NCI-H2171 treated with DMSO at 0.1 percent for 48 hours (cell line): ENCODE data around the gene RNF225.
A peak's percentile ranks its signal among the peaks of the same experiment; 100 is the strongest.
"Not testable (repeated sequence)": the region's sequence is repeated elsewhere in the genome, so short reads cannot be mapped to it uniquely, and the experiment has no call there.

Experiments used
- DNase-seq: peaks from one replicate; lab custom pipeline; 2025; lab: John Stamatoyannopoulos, UW

The RNF225 gene

DNA sequence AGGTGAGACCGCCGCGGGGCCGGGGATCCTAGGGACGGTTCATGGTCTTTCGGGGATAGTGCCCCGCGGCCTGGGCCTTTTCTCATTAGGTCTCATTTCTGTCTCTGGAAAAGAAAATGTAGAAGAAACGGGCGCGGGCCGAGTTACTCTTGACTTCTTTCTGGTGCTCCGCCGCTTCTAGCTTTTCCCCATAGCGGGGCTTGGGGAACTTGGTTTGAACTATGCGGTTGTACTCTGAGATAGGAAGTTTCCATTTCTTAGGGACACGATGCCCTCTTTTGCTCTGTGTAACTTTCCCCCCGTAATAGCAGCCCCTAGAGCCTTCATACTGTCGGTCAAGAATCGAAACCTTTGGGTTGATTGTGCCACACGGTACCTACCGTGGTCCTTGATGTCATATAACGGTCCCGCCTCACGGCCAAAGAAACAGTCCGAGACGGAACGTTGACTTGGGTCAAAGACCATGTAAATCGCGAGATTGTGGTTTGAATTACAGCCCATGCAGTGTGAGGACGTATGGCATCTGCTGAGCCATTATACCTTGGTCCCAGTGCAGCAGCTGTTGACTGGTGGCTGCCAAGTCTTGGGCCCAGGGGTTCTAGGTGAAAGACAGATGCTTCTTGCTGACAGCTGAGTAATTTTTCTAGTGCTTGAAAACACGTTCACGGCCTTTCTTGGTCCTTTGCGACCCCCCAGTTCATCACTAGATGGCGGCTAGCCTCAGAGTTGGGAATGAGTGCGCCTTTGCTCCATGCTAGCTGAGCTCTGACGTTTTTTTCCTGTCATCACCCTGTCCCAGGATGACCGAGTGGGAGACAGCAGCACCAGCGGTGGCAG, 7.9 kb upstream of the RNF225 start:
- peak; percentile 49 for DNase-seq

DNA sequence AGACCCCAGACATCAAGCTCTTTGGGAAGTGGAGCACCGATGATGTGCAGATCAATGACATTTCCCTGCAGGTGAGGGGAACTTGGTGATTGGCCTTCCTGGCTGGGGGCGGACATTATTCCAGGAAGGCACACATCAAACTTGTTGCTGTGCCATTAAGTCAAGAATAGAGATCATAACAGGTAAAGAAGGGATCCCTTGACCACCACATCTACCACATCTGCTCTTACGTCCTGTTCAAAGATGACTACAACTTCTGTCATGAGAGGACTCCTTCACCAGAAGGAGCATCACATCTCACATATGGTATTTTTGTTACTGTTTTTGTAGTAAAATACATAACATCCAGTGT, 7.3 kb upstream of the RNF225 start:
- no peak for DNase-seq

DNA sequence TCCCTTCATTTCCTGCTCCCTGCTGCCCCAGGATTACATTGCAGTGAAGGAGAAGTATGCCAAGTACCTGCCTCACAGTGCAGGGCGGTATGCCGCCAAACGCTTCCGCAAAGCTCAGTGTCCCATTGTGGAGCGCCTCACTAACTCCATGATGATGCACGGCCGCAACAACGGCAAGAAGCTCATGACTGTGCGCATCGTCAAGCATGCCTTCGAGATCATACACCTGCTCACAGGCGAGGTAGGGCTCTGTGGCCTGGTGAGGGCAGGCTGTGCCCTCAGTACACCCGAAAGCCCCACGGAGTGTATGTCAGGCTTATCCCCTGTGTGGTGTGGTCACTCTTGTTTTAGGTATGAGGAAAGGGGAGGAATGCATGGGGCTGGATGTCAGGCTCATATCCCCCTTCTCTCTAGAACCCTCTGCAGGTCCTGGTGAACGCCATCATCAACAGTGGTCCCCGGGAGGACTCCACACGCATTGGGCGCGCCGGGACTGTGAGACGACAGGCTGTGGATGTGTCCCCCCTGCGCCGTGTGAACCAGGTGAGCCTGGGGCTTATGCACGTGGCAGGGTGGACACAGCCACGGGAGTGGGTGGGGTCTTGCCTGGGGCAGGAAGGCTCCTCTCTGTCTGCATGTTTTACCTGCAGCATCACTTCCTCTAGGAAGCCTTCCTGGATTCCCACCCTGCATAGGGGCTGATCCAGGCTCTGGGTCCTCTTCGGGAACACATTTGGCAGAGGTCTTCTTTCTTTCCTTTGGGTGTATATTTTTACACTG, 2.3 kb upstream of the RNF225 start:
- DNase-seq = no peak

DNA sequence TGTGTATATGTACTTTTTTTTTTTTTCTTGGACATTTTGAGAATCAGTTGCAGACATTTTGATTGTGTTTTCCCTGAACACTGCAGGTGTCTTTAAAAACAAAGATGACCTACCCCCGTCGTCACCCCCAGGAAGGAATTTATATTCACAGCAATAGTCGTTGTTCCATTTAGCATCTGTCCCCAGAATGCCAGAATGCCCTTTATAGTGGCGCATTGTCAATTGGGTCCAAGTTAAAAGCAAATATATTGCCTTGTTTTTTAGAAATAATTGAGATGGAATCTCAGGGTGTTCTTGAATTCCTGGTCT, 1.8 kb upstream of the RNF225 start:
- no peak for DNase-seq

DNA sequence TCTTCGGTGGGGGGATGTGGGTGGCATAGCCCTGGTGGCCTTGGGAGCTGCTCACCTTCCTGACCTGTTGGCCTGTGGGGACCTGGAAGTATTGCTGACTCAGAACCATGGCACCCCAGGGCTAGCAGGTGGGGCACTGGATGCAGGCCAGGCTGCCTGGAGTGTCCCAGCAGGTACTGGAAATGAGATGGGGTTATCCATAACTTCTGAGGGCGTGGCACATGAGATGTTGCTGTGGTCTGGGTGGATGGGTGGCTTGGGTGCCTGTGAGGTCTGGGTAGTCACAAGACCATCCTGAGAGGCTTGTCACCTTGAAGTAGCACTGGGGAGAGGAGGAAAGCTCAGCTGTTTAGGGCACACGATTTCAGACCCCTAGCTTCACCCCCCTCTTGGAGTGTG, 636 bp upstream of the RNF225 start:
- DNase-seq = no peak

DNA sequence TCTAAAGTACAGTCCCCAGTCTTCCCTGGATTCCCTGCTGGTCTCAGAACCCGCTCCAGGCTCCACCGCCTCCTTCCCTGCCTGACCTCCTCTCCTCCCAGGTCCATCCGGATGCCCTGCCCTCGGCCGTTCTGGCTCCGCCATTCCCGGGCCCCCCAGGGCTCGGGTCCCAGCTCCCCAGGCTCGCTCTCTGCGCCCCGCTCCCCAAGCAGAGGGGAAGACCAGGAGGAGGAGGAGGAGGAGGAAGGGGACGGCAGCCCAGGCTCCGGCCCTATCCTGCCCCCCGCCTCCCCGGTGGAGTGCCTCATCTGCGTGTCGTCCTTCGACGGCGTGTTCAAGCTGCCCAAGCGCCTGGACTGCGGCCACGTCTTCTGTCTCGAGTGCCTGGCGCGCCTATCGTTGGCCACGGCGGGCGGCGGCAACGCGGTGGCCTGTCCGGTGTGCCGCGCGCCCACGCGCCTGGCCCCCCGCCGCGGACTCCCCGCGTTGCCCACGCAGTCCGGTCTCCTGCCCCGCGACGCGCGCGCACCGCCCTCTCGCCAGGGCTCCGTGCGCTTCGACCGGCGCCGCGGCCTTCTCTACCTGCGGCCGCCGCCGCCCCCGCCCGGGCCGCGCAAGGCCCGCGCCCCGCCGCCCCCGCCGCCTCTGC, 647 bp downstream of the RNF225 start:
- no peak for DNase-seq

DNA sequence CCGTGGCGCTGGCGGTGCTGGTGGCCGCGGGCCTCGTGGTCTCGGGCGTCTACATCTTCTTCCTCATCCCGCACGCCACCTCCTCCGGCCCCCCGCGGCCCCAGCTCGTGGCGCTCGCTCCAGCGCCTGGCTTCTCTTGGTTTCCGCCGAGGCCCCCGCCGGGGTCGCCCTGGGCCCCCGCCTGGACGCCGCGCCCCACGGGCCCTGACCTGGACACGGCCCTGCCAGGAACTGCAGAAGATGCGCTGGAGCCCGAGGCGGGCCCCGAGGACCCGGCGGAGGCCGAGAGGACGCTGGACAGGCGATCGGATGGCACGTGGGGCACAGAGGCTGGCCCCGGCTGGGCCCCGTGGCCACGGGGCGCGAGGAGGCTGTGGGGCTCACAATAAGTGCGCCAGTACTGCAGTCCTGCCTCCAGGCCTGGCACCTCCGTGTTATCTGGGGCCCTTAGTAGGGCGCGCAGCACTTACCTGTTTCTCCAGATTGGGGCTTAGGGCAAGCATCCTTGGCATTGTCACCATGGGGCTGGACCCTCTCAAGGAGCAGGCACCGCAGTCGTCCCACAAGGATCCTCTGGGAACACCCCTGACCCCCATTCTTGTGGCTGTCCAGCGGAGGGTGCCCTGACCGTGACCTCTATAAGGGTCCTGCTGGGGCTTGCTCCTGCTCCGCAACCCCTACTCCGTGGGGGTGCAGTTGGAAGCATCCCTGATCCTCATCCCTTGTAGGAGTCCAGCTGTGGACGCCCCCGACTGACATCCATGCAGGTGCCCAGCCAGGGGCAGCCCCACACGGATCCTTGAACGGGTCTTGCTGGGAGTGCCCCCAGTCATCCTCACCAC, 1.5 kb downstream of the RNF225 start:
- DNase-seq = no peak

DNA sequence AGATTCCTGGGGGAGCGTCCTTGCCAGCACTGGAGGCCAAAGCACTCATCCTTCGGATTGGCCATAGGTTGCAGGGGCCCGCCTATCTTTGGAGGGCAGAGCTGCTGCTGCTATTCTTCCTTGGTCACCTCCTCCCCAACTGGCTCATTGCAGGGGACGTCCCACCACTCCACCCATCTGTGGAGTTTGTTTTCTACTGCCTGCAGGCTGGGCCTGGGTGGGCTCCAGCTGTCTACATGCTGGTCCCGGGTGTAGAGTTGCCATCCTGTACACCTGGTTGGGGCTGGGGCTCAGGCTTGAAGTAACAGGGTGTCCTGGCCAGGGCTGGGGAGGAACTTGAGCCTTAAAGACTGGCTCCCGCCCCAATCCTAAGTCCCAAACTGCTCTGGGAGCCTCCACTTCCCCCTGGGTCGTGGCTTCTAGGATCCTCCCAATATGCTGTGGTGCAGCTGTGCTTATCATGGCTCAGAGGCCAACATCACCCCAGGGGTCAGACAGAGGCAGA, 2.1 kb downstream of the RNF225 start:
- DNase-seq = no peak

DNA sequence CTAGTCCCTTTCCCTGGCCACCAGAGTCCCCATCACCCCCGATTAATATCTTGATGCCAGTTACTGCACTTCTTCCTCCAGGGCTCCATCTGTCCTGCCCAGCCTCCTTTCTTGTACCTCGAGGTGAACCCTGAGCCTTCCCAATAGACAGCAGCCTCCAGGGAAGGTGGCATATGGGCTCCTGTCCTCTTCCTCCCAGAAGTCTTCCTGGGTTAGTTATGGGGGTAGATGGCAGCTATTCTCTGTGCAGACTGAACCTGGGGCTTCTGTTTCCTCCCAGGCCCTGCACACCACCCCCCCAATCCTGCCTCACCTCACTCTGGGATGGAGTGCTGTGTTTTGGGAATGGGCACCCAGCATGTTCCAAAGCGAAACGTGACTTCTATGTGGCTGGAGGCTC, 2.6 kb downstream of the RNF225 start:
- no peak for DNase-seq

DNA sequence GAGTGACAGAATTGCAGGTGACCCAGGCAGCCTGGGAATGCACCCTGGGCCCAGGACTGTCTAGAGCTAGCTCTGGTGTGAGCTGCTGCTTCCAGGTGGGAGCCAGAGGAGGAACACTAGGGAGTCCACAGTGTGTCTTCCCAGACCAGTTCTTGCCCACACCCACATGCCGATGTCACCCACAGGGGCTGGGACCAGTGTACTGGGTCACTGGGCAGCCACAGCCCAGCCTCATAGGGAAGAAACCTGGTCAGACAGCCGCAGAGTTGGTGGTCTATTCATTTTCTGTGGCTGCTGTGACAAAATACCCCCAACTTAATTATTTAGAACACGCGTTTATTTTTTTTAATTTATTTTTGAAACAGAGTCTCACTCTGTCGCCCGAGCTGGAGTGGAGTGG, 3.1 kb downstream of the RNF225 start:
- DNase-seq = no peak

DNA sequence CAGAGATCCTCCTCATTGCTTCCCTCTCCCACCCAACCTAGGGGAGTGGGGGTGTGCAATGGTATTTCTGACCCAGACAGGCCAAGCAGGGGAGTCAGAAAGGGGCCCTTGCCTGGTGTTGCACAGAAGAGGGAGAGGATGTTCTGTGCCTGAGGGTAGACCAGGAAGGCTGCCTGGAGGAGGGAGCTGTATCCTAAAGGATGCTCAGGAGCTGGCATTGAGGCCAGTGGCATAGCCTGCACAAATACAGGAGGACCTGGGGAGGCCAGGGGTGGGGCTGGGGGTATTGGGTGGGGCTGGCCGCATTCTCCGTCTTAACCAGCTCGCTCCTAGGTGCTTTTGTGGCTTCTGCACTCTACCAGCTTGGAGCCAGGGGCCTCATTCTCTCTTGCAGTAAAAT, 4.4 kb downstream of the RNF225 start:
- no peak for DNase-seq

DNA sequence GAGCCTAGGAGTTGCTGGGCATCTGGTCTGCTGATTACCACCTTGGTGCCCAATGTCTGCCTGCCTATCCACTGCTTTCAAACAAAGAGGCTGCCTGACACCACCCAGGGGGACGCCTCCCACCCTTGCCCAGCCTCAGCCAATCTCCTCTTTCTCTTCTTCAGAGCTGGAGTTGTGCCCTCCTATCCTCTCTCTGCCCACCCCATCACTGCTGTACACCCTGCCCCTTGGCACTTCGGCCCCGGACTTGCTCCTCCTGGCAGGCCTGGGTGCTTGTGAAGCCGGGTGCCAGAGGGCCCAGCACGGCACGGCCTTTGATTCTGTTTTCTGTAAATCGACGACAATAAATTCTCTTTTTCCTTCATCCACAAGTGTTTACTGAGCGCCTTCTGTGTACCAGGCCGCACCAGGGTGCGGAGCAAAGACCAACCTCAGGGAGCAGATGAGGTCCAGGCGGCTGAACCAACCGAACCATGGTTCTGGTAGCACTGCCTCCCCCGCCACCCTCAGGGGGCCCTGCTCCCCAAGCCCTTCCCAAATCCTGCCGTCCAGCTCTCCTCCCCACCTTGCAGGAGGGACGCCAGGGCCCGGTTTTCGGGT, 5.0 kb downstream of the RNF225 start:
- DNase-seq = no peak

DNA sequence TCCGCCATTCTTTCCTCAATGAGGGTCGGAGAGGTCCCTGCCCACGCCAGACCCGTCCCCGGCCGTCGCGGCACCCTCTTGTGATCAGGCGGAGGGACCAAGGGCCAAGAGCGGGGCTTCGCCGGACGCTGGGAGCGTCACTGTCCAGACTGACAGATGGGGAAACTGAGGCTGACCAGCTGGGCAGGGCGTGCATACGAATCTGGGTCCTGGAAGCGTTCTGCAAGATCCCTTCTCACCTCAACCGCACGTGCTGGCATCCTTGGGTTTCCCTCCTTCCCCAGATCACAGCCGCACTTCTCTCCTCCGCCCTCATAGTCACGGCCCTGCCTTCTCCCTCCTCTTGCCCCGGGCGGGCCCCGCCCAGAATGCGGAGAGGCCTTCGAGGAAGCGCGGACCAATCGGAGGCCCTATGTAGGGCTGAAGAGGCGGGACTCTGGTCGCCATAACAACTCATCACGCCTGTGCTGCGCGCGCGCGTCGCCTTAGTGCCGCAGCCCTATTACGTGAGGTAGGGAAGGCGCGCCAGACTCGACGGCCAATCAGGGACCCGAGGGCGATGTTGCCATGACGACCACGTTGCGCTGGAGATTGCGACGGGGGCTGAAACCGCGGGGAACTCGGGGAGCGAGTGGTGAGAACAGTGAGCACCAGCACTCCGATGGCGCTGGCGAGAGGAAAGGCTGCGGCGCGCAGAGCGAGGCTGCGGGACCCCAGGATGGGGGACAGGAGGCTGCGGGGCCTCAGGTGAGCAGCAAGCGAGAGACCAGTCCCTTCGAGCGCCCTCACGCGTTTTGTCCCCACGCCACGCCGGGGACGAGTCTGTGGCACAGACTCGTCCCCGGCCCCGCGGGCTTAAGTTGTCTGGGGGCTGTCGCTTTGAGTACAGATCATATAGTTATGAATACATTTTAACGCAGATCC, 5.7 kb downstream of the RNF225 start:
- peak; percentile 98 for DNase-seq

DNA sequence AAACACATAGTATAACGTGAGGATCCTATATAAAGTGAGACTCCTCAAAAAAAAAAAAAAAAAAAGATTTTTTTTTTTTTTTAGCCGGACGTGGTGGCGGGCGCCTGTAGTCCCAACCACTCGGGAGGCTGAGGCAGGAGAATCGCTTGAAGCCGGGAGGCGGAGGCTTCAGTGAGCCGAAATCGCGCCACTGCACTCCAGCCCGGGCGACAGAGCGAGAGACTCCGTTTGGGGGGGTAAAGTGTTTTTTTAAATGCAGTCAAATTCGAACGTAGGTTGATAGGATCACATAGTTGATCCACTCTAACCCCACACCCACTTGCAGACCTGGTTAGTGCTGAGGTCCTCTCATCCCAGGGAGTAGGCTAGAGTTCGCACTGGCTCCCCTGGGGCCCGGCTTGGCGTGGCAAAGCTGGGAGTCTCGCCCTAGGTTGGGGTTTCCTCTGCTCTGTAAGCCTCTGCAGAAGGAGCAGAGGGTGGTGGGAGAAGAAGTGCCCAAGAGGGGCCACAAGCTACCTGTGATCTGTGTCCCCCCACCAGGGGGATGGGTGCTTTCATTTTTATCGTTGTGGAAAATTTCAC, 6.5 kb downstream of the RNF225 start:
- DNase-seq = peak; percentile 49

DNA sequence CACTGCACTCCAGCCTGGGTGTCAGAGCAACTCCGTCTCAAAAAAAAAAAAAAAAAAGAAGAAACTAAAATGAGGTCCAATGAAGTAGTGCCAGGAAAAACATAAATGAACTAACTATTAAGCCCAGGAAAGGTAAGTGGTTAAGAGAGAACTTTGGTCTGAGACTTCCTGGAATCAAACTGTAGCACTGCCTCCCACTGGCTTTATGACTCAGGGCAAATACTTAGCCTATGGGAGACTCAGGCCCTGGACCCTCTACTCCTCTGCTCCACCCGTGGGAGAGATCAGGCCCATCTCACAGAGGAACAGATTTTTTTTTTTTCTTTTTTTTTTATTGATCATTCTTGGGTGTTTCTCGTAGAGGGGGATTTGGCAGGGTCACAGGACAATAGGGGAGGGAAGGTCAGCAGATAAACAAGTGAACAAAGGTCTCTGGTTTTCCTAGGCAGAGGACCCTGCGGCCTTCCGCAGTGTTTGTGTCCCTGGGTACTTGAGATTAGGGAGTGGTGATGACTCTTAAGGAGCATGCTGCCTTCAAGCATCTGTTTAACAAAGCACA, 8.5 kb downstream of the RNF225 start:
- not testable (repeated sequence) for DNase-seq

DNA sequence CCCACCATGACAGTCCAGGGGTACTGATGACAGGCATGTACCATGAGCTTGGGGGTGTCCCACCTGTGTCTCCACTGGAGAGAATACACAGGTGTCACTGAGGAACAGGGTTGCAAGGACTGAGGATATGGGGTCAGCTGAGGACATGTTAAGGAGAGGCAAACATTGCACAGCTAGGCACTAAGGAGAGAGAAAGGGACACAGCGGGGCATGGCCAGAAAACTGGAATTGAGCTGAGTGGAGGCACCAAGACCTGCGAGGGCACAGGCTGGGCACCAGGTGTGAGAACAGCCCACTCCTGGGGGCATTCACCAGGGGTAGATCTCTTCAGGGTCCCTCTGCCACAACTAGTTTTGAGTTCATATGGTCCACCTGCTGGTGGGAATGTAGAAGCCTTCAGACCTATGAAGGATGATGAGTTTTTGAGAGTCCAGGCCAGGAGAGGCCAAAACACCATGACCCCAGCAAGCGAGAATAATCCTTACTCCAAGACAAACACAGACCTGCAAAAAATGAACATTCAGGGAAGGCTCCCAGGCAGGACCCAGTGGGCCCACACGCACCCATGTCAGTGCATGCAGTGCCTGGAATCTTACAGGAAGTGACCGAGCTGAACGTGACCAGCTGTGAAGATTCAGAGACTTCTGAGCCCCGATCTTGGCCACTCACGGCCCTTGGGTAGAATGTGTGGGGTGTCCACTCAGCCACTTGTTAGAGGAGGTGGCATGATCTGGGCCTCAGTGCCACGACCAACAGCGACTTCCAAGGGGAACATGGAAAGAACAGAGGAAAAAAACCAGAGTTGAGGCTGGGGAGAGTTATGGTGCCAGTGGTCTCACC, 11.6 kb downstream of the RNF225 start:
- no peak for DNase-seq

DNA sequence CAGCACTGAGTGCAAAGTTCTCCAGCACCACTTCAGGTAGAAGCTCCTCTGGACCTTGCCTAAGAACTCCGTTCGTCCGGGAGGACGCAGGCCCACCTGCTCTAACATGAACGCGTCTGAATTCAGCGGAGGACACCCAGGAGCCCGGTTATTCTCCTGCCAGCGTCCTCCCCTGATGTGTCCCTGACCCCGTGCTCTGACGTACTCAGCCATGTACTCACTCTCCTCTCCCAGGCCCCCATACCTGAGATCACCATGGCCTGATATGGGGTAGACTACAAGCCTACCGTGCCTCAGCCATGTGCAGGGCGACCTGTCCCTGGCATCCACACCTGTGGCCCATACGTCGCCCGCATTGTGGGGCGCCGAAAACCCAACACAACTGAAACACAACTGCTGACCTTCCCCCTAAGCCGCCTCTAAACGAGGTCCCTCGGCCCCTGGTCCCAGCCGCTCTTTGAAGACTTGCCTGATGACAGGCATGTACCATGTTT, 12.2 kb downstream of the RNF225 start:
- DNase-seq = no peak

DNA sequence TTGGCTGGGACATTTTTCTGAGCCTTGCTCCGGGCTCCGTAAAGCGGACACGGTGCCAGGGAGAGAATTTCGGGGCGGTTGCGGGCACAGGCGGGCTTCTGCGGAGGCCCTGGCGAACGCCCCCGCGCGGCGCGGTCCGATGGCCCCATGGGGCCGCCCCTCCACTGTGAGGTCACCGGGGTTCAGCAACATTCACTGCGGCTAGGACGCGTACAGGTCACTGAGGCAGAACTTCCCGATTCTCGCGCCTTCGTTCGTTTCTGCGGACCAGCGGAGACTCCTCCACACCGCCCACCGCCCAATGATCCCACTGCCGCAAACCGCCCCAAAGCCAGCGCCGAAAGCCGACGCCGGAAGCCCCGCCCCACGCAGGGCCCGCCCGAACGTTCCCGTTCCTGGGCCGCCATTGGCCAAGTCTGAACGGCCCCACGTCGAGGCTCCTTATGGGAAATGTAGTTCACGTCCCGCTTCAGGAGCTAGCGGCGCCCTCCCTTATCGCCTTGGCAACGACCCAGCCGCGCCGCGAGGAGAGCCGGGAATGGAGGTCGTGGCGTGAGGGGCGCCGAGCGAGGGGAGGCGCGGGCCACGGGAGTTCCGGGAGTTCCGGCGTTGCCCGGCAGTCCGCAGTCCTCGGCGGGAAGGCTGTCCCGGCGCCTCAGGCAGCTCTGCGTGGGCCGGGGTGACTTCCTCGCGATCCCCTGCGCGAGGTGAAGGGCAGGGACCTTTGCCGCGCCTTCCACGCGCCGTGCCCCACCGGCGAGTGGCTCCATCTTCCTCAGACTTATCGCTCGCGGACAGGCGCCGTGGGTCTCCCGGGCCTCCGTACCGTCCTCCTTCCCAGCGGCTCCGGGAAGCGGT, 12.9 kb downstream of the RNF225 start, which contains the start of gene ZNF584:
Gene ZNF584 (plus strand): TSS at position 498 of the 858 bp plus-strand sequence. CDS start 499 bp downstream, outside the sequence.
- peak; percentile 97 for DNase-seq
